Liver (tissue), 9 donors: ENCODE measurements around the gene ARHGAP10. TPM values are rescaled to one million over a fixed set of nuclear protein-coding genes. Genes with fewer than 3 reads are reported as not detected.

ENCODE experiments used
- DNase-seq: peaks from one replicate; pipeline ENCODE4 v3.0.0-alpha.2; 2017; ENCODE audit warnings: low spot score
- H3K27ac ChIP-seq, 2 donors: one replicate each; pipeline ENCODE4 v1.7.0; 2013; ENCODE audit warnings: inconsistent platforms in 2 of 2, low read length in 2 of 2, control low read depth in 1 of 2, low read depth in 1 of 2, mild to moderate bottlenecking in 1 of 2
- H3K27me3 ChIP-seq, 4 donors: one replicate each; pipeline versions ENCODE4 v1.6.1 to v1.7.0; 2013; ENCODE audit warnings: low read length in 3 of 4, inconsistent platforms in 1 of 4, mild to moderate bottlenecking in 1 of 4, moderate library complexity in 1 of 4; ENCODE audit not compliant: control insufficient read depth in 4 of 4, insufficient read depth in 4 of 4
- H3K36me3 ChIP-seq, 4 donors: one replicate each; pipeline versions ENCODE4 v1.6.1 to v1.7.0; 2013; ENCODE audit warnings: low read length in 3 of 4, mild to moderate bottlenecking in 3 of 4, low read depth in 1 of 4, moderate library complexity in 1 of 4; ENCODE audit not compliant: control insufficient read depth in 4 of 4, insufficient read depth in 3 of 4
- H3K4me1 ChIP-seq, 4 donors: one replicate each; pipeline versions ENCODE4 v1.6.1 to v1.7.0; 2013; ENCODE audit warnings: low read length in 3 of 4, mild to moderate bottlenecking in 3 of 4, moderate library complexity in 1 of 4; ENCODE audit not compliant: control insufficient read depth in 4 of 4, insufficient read depth in 4 of 4
- H3K4me3 ChIP-seq, 3 donors: one replicate each; pipeline versions ENCODE4 v1.6.1 to v1.7.0; 2013; ENCODE audit warnings: low read length in 3 of 3, control low read depth in 1 of 3, low read depth in 1 of 3, mild to moderate bottlenecking in 1 of 3
- H3K9ac ChIP-seq, 2 donors: one replicate each; pipeline ENCODE4 v1.7.0; 2013; ENCODE audit warnings: low read length in 2 of 2, mild to moderate bottlenecking in 2 of 2, moderate library complexity in 2 of 2, control low read depth in 1 of 2, low read depth in 1 of 2
- H3K9me3 ChIP-seq, 4 donors: one replicate each; pipeline versions ENCODE4 v1.6.1 to v1.7.0; 2013; ENCODE audit warnings: low read length in 3 of 4; ENCODE audit not compliant: control insufficient read depth in 4 of 4
- EGR1 ChIP-seq, 2 donors: IDR thresholded peaks; 2 replicates each; pipeline ENCODE4 v1.6.1; 2016 to 2018; ENCODE audit warnings: antibody characterized with exemption in 2 of 2, low read depth in 2 of 2
- FOXA1 ChIP-seq: IDR thresholded peaks from 2 replicates; pipeline ENCODE4 v1.6.1; 2016; ENCODE audit warnings: antibody characterized with exemption
- FOXA2 ChIP-seq: IDR thresholded peaks from 2 replicates; pipeline ENCODE4 v1.6.1; 2016; ENCODE audit warnings: antibody characterized with exemption
- GABPA ChIP-seq, 2 donors: IDR thresholded peaks in 1 of 2; conservative IDR thresholded peaks in 1 of 2; 2 replicates each; pipeline ENCODE4 v1.6.1; 2016; ENCODE audit warnings: antibody characterized with exemption in 2 of 2, mild to moderate bottlenecking in 1 of 2, moderate library complexity in 1 of 2
- HNF4A ChIP-seq, 2 donors: conservative IDR thresholded peaks; 2 replicates each; pipeline ENCODE4 v1.6.1; 2016; ENCODE audit warnings: antibody characterized with exemption in 2 of 2, mild to moderate bottlenecking in 2 of 2
- HNF4G ChIP-seq: IDR thresholded peaks from 2 replicates; pipeline ENCODE4 v1.6.1; 2016; ENCODE audit warnings: antibody characterized with exemption
- NR2F2 ChIP-seq: IDR thresholded peaks from 2 replicates; pipeline ENCODE4 v1.6.1; 2016; ENCODE audit warnings: antibody characterized with exemption
- RAD21 ChIP-seq, 2 donors: IDR thresholded peaks; 2 replicates each; pipeline ENCODE4 v1.6.1; 2016; ENCODE audit warnings: antibody characterized with exemption in 2 of 2, mild to moderate bottlenecking in 2 of 2
- RXRA ChIP-seq, 2 donors: IDR thresholded peaks; 2 replicates each; pipeline ENCODE4 v1.6.1; 2017 to 2018; ENCODE audit warnings: antibody characterized with exemption in 2 of 2, mild to moderate bottlenecking in 1 of 2
- SP1 ChIP-seq: IDR thresholded peaks from 2 replicates; pipeline ENCODE4 v1.6.1; 2018; ENCODE audit warnings: antibody characterized with exemption, mild to moderate bottlenecking
- TAF1 ChIP-seq: conservative IDR thresholded peaks from 2 replicates; pipeline ENCODE4 v1.6.1; 2016; ENCODE audit warnings: antibody characterized with exemption, mild to moderate bottlenecking
- YY1 ChIP-seq: IDR thresholded peaks from 2 replicates; pipeline ENCODE4 v1.6.1; 2016; ENCODE audit warnings: antibody characterized with exemption, mild to moderate bottlenecking
- WGBS: extraction: QIAGEN DNeasy Blood & Tissue Kit; methylation state at CpG from one replicate; pipeline ENCODE4 v1.1.7; 2013; 5-methylcytosine and 5-hydroxymethylcytosine counted together
- polyA plus RNA-seq, 2 donors: library from polyadenylated mRNA; stranded (reverse) in 1 of 2; unstranded in 1 of 2; fragments of 200-250 nt in 1 of 2; fragments of >200 nt in 1 of 2; fragmentation: Nextera tagmentation in 1 of 2; extraction: Ambion mirVana in 1 of 2; gene quantifications; one replicate each; pipeline versions ENCODE4 v1.2.1 to v1.2.3, GENCODE V29; 2013 to 2015
- total RNA-seq, 2 donors: library from RNA; depleted of rRNA; stranded (reverse); fragments of >200 nt; gene quantifications; one replicate each; pipeline ENCODE4 v1.2.3, GENCODE V29; 2014
- TF ChIP-seq, protein P1 (sequence below): fragments of 150-350 bp; IDR thresholded peaks from 2 replicates; pipeline ENCODE4 v1.5.1; 2017; ENCODE audit warnings: improper control_type of control experiment, low read depth, low read length; ENCODE audit not compliant: missing input control
- TF ChIP-seq, protein P2 (sequence below): IDR thresholded peaks from 2 replicates; pipeline ENCODE4 v1.6.1; 2016; ENCODE audit warnings: antibody characterized with exemption
- TF ChIP-seq, protein P3 (sequence below): IDR thresholded peaks from 2 replicates; pipeline ENCODE4 v1.6.1; 2016; ENCODE audit warnings: antibody characterized with exemption, mild to moderate bottlenecking
- TF ChIP-seq, protein P4 (sequence below): IDR thresholded peaks from 2 replicates; pipeline ENCODE4 v1.6.1; 2016; ENCODE audit warnings: antibody characterized with exemption
- TF ChIP-seq, protein P5 (sequence below): IDR thresholded peaks from 2 replicates; pipeline ENCODE4 v1.6.1; 2016; ENCODE audit warnings: antibody characterized with exemption
- donor health status: healthy.
- donor health status: healthy.
- donor health status: healthy.
- donor health status: healthy.
- donor health status: healthy.

ARHGAP10 gene
- total and polyA plus RNA-seq, 4 donors: 1.5 to 13.0 (median 4.3) TPM

DNA sequence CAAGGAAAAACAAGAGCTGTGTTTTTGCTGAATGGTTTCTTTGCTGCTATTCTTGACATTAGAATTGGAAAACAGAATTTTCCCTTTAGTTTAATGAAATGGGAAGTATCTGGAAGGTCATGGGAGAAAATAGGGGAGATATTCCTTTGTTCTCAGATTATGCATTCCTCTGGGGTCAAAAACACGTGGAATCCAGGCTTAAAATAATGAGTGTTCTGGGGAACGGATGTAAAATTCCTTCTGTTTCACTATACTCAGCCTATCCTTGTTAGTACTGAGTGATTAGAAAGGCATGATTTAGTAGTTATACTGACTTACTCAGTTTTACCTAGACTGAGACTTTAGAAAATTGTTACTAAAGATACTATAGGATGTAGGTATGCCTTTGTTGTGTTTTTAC is 107.3 kb downstream of the ARHGAP10 start:
- no peak for TF ChIP-seq RAD21 (IDR thresholded peaks at IDR 0.05)
- TF ChIP-seq RXRA (IDR thresholded peaks at IDR 0.05): no peak
- TF ChIP-seq, protein P1, sequence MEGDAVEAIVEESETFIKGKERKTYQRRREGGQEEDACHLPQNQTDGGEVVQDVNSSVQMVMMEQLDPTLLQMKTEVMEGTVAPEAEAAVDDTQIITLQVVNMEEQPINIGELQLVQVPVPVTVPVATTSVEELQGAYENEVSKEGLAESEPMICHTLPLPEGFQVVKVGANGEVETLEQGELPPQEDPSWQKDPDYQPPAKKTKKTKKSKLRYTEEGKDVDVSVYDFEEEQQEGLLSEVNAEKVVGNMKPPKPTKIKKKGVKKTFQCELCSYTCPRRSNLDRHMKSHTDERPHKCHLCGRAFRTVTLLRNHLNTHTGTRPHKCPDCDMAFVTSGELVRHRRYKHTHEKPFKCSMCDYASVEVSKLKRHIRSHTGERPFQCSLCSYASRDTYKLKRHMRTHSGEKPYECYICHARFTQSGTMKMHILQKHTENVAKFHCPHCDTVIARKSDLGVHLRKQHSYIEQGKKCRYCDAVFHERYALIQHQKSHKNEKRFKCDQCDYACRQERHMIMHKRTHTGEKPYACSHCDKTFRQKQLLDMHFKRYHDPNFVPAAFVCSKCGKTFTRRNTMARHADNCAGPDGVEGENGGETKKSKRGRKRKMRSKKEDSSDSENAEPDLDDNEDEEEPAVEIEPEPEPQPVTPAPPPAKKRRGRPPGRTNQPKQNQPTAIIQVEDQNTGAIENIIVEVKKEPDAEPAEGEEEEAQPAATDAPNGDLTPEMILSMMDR: no peak
- no peak for TF ChIP-seq YY1
- H3K9ac ChIP-seq: no peak overlapping the region
- no peak overlapping the region for H3K27ac ChIP-seq
- DNase-seq: no peak
- no peaks in the 10 kb centered on the region for H3K9me3 ChIP-seq
- no peak overlapping the region for H3K4me3 ChIP-seq
- WGBS: 62% methylated on average over 2 of the region's 2 CpGs
- H3K27me3 ChIP-seq: no peaks in the 10 kb centered on the region
- no peaks in the 10 kb centered on the region for H3K36me3 ChIP-seq
- H3K4me1 ChIP-seq: no peaks in the 10 kb centered on the region

DNA sequence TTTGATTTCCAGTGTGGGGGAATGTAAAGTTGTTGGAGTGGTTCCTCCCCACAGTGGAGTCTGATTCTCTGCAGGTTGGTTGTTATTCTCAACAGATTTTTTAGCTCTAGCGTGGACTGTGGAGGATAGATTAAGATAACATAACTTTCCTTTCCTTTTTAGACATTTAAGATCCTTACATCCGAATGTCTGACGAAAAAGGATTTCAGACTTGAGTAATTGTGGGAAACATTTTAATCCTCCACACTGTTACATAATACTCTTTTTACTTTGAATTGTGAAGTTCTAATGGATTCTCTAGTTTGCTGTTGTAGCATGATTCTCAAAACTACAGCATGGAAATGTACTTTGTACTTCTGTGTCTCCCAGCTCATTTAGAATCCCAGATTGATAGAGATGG is 107.8 kb downstream of the ARHGAP10 start:
- no peak for DNase-seq
- TF ChIP-seq SP1 (no peak), RAD21 (IDR thresholded peaks at IDR 0.05) (no peak), RXRA (IDR thresholded peaks at IDR 0.05) (no peak), TAF1 (no peak), GABPA (IDR thresholded peaks at IDR 0.05 in 1 of 2, conservative IDR thresholded peaks at IDR 0.05 in 1 of 2) (no peak), HNF4G (no peak), EGR1 (IDR thresholded peaks at IDR 0.05; ENCODE audit: low read depth in 2 of 2) (no peak), NR2F2 (no peak), HNF4A (conservative IDR thresholded peaks at IDR 0.05) (no peak), FOXA1 (no peak), FOXA2 (no peak)
- TF ChIP-seq, protein P2, sequence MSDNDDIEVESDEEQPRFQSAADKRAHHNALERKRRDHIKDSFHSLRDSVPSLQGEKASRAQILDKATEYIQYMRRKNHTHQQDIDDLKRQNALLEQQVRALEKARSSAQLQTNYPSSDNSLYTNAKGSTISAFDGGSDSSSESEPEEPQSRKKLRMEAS: no peak
- TF ChIP-seq, protein P3, sequence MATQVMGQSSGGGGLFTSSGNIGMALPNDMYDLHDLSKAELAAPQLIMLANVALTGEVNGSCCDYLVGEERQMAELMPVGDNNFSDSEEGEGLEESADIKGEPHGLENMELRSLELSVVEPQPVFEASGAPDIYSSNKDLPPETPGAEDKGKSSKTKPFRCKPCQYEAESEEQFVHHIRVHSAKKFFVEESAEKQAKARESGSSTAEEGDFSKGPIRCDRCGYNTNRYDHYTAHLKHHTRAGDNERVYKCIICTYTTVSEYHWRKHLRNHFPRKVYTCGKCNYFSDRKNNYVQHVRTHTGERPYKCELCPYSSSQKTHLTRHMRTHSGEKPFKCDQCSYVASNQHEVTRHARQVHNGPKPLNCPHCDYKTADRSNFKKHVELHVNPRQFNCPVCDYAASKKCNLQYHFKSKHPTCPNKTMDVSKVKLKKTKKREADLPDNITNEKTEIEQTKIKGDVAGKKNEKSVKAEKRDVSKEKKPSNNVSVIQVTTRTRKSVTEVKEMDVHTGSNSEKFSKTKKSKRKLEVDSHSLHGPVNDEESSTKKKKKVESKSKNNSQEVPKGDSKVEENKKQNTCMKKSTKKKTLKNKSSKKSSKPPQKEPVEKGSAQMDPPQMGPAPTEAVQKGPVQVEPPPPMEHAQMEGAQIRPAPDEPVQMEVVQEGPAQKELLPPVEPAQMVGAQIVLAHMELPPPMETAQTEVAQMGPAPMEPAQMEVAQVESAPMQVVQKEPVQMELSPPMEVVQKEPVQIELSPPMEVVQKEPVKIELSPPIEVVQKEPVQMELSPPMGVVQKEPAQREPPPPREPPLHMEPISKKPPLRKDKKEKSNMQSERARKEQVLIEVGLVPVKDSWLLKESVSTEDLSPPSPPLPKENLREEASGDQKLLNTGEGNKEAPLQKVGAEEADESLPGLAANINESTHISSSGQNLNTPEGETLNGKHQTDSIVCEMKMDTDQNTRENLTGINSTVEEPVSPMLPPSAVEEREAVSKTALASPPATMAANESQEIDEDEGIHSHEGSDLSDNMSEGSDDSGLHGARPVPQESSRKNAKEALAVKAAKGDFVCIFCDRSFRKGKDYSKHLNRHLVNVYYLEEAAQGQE: no peak
- TF ChIP-seq, protein P4, sequence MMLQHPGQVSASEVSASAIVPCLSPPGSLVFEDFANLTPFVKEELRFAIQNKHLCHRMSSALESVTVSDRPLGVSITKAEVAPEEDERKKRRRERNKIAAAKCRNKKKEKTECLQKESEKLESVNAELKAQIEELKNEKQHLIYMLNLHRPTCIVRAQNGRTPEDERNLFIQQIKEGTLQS: no peak
- TF ChIP-seq, protein P1: no peak
- TF ChIP-seq, protein P5, sequence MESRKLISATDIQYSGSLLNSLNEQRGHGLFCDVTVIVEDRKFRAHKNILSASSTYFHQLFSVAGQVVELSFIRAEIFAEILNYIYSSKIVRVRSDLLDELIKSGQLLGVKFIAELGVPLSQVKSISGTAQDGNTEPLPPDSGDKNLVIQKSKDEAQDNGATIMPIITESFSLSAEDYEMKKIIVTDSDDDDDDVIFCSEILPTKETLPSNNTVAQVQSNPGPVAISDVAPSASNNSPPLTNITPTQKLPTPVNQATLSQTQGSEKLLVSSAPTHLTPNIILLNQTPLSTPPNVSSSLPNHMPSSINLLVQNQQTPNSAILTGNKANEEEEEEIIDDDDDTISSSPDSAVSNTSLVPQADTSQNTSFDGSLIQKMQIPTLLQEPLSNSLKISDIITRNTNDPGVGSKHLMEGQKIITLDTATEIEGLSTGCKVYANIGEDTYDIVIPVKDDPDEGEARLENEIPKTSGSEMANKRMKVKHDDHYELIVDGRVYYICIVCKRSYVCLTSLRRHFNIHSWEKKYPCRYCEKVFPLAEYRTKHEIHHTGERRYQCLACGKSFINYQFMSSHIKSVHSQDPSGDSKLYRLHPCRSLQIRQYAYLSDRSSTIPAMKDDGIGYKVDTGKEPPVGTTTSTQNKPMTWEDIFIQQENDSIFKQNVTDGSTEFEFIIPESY: no peak
- no peaks in the 10 kb centered on the region for H3K9me3 ChIP-seq
- no peaks in the 10 kb centered on the region for H3K36me3 ChIP-seq
- no peak overlapping the region for H3K4me3 ChIP-seq
- WGBS: 82% methylated on average over 3 of the region's 3 CpGs
- no peak overlapping the region for H3K27ac ChIP-seq
- no peaks in the 10 kb centered on the region for H3K27me3 ChIP-seq
- H3K9ac ChIP-seq: no peak overlapping the region
- H3K4me1 ChIP-seq: no peaks in the 10 kb centered on the region
